ENCODE results near the gene SPECC1. TPM values are rescaled to one million over a fixed set of nuclear protein-coding genes. Genes with fewer than 3 reads are reported as not detected.

SPECC1 gene
- total RNA-seq, 1 donor from 2014 or later = 91.9 TPM

GRCh38 chr17:20211246-20211645 is 202.1 kb downstream of the SPECC1 start:
- Mint-ChIP-seq H3K27me3 (ENCODE audit: low read depth) (no peaks in the 10 kb centered on the region), H3K4me1 (ENCODE audit: low read depth) (peaks cover 57% of the 10 kb centered on the region), H3K36me3 (ENCODE audit: low read depth) (peaks cover 8% of the 10 kb centered on the region), H3K4me3 (ENCODE audit: unreplicated experiment) (no peak overlapping the region), H3K27ac (ENCODE audit: unreplicated experiment) (no peak overlapping the region), H3K9me3 (ENCODE audit: low read depth) (peaks cover 3% of the 10 kb centered on the region)
- no peak for DNase-seq (ENCODE audit: low spot score)
- TF ChIP-seq, protein P1, sequence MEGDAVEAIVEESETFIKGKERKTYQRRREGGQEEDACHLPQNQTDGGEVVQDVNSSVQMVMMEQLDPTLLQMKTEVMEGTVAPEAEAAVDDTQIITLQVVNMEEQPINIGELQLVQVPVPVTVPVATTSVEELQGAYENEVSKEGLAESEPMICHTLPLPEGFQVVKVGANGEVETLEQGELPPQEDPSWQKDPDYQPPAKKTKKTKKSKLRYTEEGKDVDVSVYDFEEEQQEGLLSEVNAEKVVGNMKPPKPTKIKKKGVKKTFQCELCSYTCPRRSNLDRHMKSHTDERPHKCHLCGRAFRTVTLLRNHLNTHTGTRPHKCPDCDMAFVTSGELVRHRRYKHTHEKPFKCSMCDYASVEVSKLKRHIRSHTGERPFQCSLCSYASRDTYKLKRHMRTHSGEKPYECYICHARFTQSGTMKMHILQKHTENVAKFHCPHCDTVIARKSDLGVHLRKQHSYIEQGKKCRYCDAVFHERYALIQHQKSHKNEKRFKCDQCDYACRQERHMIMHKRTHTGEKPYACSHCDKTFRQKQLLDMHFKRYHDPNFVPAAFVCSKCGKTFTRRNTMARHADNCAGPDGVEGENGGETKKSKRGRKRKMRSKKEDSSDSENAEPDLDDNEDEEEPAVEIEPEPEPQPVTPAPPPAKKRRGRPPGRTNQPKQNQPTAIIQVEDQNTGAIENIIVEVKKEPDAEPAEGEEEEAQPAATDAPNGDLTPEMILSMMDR (IDR thresholded peaks at IDR 0.05) = no peak

DNA sequence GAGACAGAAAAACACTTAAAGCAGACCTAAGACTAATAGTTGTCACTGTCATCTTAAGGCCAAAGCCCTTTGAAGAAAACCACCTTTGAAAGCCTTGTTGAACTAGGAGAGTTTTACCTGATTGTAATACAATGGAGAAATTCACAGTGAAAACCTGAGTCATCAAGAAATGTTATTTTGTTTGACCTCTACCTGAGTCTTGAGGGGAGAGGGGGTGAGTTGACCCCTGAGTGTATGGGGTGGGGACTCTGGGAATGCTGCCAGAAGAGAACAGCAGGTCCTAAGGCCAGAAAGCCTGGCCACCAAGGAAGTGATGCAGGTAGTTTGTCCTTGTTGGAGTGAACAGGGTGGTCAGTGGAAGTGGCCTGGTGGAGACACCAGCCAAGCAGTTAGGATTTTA is 204.3 kb downstream of the SPECC1 start:
- no peaks in the 10 kb centered on the region for H3K27me3 Mint-ChIP-seq (ENCODE audit: low read depth)
- peaks cover 5% of the 10 kb centered on the region for H3K36me3 Mint-ChIP-seq (ENCODE audit: low read depth)
- H3K9me3 Mint-ChIP-seq (ENCODE audit: low read depth) = peaks cover 3% of the 10 kb centered on the region
- TF ChIP-seq, protein P1 (IDR thresholded peaks at IDR 0.05) = no peak
- H3K4me1 Mint-ChIP-seq (ENCODE audit: low read depth) = peaks cover 44% of the 10 kb centered on the region
- H3K27ac Mint-ChIP-seq (ENCODE audit: unreplicated experiment) = no peak overlapping the region
- DNase-seq (ENCODE audit: low spot score) = no peak
- no peak overlapping the region for H3K4me3 Mint-ChIP-seq (ENCODE audit: unreplicated experiment)

- Mint-ChIP-seq H3K27me3 (ENCODE audit: low read depth) (no peaks in the 10 kb centered on the region), H3K36me3 (ENCODE audit: low read depth) (peaks cover 9% of the 10 kb centered on the region), H3K4me3 (ENCODE audit: unreplicated experiment) (no peak overlapping the region), H3K4me1 (ENCODE audit: low read depth) (peaks cover 42% of the 10 kb centered on the region), H3K9me3 (ENCODE audit: low read depth) (peaks cover 8% of the 10 kb centered on the region), H3K27ac (ENCODE audit: unreplicated experiment) (no peak overlapping the region)
- TF ChIP-seq, protein P1 (IDR thresholded peaks at IDR 0.05) = no peak
- no peak for DNase-seq (ENCODE audit: low spot score)
Measured at GRCh38 chr17:20214794-20215193, 205.6 kb downstream of the SPECC1 start.

DNA sequence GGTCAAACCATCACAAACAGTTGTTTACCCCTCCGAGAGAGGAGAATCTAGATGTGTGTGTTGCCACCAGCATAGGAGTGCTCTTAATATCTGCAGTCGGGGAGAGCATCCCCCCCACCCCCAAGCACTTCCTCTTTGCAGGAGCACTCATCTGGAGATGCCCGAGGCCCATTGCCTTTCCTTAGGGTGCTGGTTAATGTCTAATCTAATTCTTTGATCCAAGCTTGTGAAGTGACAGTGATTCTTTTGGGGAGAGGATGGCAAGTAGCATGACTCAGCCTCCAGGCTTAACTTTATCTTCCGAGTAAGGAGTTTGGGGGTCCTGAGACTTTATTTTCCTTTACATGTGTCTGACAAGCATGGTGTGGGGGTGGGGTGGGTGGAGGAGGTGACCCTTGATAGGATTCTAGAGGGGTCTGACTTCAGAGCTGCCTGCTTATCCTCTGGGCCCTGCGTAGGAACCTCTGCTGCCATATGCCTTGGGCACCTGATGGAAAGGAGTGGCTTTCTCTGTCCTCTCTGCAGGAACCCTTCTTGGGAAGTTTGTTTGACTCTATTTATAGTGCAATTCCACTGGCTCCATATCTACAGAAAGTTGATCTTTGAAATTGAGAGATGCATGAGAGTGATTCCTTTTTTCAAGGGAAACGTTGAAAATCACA is 207.1 kb downstream of the SPECC1 start:
- Mint-ChIP-seq H3K27me3 (ENCODE audit: low read depth) (no peaks in the 10 kb centered on the region), H3K27ac (ENCODE audit: unreplicated experiment) (peak overlapping the region; percentile 35), H3K36me3 (ENCODE audit: low read depth) (peaks cover 12% of the 10 kb centered on the region), H3K4me1 (ENCODE audit: low read depth) (peaks cover 41% of the 10 kb centered on the region), H3K4me3 (ENCODE audit: unreplicated experiment) (no peak overlapping the region), H3K9me3 (ENCODE audit: low read depth) (peaks cover 14% of the 10 kb centered on the region)
- TF ChIP-seq, protein P1 (IDR thresholded peaks at IDR 0.05) = no peak
- no peak for DNase-seq (ENCODE audit: low spot score)

DNA sequence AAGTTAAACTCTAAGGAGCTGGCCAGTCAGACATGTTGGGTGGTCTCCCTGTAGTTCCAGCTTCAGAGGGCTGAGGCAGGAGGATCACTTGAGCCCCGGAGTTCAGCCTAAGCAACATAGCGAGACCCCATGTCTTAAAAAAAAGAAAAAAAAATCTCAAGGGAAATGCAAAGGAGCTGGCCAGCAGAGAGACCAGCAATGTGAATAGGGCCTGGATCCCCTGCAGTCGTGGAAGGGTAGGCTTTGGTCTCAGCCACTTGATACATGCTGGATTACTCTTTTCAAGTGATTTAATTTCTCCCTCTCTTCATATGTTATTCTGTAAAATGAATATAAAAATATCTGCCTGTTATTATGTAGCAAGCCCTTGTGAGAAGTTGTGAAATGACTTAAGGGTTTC is 207.7 kb downstream of the SPECC1 start:
- Mint-ChIP-seq H3K4me3 (ENCODE audit: unreplicated experiment) (no peak overlapping the region), H3K4me1 (ENCODE audit: low read depth) (peaks cover 45% of the 10 kb centered on the region), H3K36me3 (ENCODE audit: low read depth) (peaks cover 15% of the 10 kb centered on the region), H3K27me3 (ENCODE audit: low read depth) (no peaks in the 10 kb centered on the region), H3K27ac (ENCODE audit: unreplicated experiment) (peak overlapping the region; percentile 35), H3K9me3 (ENCODE audit: low read depth) (peaks cover 14% of the 10 kb centered on the region)
- no peak for DNase-seq (ENCODE audit: low spot score)
- TF ChIP-seq, protein P1 (IDR thresholded peaks at IDR 0.05) = no peak
